HL-60 (cell line): ENCODE results near the gene SPART.

Experiments
- DNase-seq, 2 experiments: peaks; one replicate each; pipeline ENCODE4 v3.0.0-alpha.2; 2010 to 2020; ENCODE audit warnings: low read depth in 1 of 2, low spot score in 1 of 2
- H3K27ac ChIP-seq: fragments of 250-450 bp; sonication (Bioruptor Pico); replicated peaks from 2 replicates; pipeline ENCODE4 v1.5.1; 2020; ENCODE audit warnings: mild to moderate bottlenecking, moderate library complexity
- H3K27me3 ChIP-seq: fragments of 250-450 bp; sonication (Bioruptor Pico); 2 replicates; pipeline ENCODE4 v1.5.1; 2021; ENCODE audit warnings: mild to moderate bottlenecking, moderate library complexity; ENCODE audit not compliant: insufficient read depth, poor library complexity, severe bottlenecking
- H3K4me3 ChIP-seq: replicated peaks from 2 replicates; pipeline ENCODE4 v1.5.1; 2011; ENCODE audit warnings: mild to moderate bottlenecking, control low read depth, low read length; ENCODE audit not compliant: insufficient read depth
- CTCF ChIP-seq: IDR thresholded peaks from one replicate; pipeline ENCODE4 v1.5.1; 2011; ENCODE audit warnings: low read length, control low read depth, inconsistent platforms; ENCODE audit not compliant: insufficient read depth
- GABPA ChIP-seq: IDR thresholded peaks from 2 replicates; pipeline ENCODE4 v1.6.1; 2012; ENCODE audit warnings: low read depth
- POLR2AphosphoS5 ChIP-seq: IDR thresholded peaks from 2 replicates; pipeline ENCODE4 v1.6.1; 2012; ENCODE audit warnings: low read depth
- REST ChIP-seq: IDR thresholded peaks from 2 replicates; pipeline ENCODE4 v1.6.1; 2012; ENCODE audit warnings: low read depth; ENCODE audit not compliant: insufficient replicate concordance
- SPI1 ChIP-seq: IDR thresholded peaks from 2 replicates; pipeline ENCODE4 v1.6.1; 2012; ENCODE audit warnings: low read depth, mild to moderate bottlenecking, borderline replicate concordance

SPART gene

GRCh38 chr13:36352350-36352749 is 6.2 kb upstream of the SPART start:
- Histone ChIP-seq H3K27ac (no peak overlapping the region), H3K4me3 (no peak overlapping the region), H3K27me3 (no peaks in the 10 kb centered on the region)
- DNase-seq = no peak
- TF ChIP-seq POLR2AphosphoS5 (no peak), REST (no peak), SPI1 (no peak), GABPA (no peak), CTCF (no peak)

GRCh38 chr13:36347531-36348210 is 1.5 kb upstream of the SPART start:
- Histone ChIP-seq H3K27me3 (no peaks in the 10 kb centered on the region), H3K4me3 (peak overlapping the region; percentile 83), H3K27ac (peak overlapping the region; percentile 96)
- TF ChIP-seq SPI1 (no peak), CTCF (no peak), GABPA (no peak), REST (no peak), POLR2AphosphoS5 (no peak)
- peak; percentile 62 to 78 for DNase-seq

- DNase-seq = peak; percentile 81 to 84
- Histone ChIP-seq H3K27ac (peak overlapping the region; percentile 96), H3K4me3 (peak overlapping the region; percentile 83), H3K27me3 (no peaks in the 10 kb centered on the region)
- TF ChIP-seq POLR2AphosphoS5 (peak; percentile 75; the same call in 1 of the 2 replicates), REST (no peak), GABPA (no peak), CTCF (no peak), SPI1 (peak; percentile 86)
These were observed 564 bp downstream of the SPART start for GRCh38 chr13:36345438-36346221.
